LHCN-M2 (cell line): ENCODE results near the gene ZNF70. TPM values are rescaled to one million over a fixed set of nuclear protein-coding genes. Genes with fewer than 3 reads are reported as not detected.
"Not testable (repeated sequence)": the region's sequence is repeated elsewhere in the genome, so short reads cannot be mapped to it uniquely, and the experiment has no call there.

Experiments used
- DNase-seq: peaks from one replicate; pipeline ENCODE4 v3.0.0-alpha.2; 2012; ENCODE audit warnings: low read depth
- total RNA-seq: library from RNA; depleted of rRNA; stranded (reverse); fragments of >200 nt; gene quantifications from 2 replicates; pipeline ENCODE4 v1.2.3, GENCODE V29; 2014

The ZNF70 gene
- total RNA-seq, 1 experiment from 2014 or later = 2.2 TPM

DNA sequence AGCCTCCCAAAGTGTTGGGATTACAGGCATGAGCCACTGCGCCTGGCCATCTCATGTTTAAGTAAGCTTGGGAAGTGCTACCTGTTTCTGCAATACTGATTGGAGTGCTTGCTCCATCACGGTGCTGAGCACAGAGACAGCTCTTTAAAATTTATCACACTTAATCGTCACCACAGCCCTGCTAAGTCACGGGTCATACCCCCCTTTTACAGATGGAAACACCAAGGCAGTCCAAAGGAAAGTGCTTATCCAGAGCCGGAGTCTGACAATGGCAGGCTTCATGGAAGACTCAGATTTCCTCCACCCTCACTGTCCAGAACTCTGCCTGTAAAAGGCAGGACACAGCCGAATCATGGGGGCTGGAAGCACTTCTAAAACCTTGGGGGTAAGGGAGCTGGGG, 9.1 kb upstream of the ZNF70 start:
- DNase-seq = no peak

DNA sequence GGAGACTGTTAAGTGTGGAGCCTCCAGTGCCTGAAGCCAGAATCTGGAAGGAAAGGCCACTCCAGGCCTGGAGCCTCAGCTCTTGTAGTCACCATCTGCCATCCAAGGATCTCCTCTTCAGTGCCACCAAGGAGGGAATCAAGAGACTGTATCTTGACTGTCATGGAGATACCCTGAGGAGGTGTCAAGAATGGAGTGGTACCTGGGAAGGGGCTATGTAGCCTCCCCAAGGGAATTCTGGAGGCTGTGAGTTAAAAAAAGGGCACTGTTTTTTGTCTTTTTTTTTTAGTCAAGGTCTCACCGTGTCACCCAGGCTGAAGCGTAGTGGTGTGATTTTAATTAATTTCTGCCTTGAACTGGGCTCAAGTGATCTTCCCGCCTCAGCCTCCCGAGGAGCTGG, 8.7 kb upstream of the ZNF70 start:
- no peak for DNase-seq

GRCh38 chr22:23756891-23757290, 6.0 kb upstream of the ZNF70 start:
- no peak for DNase-seq

DNA sequence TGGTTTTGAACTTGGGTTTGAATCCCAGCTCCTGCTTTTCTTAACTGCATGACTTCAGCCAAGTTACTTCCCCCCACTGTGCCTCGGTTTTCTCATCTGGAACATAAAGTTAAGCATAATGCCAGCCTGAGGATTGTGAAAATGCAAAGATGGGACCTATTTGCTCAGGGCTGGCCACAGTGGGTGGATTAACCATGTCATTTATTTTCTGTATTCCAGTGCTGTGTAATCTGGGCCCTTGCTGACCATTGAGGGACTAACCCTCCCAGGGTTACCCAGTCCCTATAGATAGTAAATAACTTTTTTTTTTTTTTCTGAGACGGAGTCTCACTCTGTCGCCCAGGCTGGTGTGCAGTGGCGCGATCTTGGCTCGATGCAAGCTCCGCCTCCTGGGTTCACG, 4.8 kb upstream of the ZNF70 start:
- DNase-seq = no peak

- DNase-seq = no peak
Measured at GRCh38 chr22:23754980-23755636, 4.2 kb upstream of the ZNF70 start.

- DNase-seq = no peak
Measured at GRCh38 chr22:23754220-23754919, 3.5 kb upstream of the ZNF70 start, which contains the start of gene VPREB3. VPREB3 (minus strand) TSS chr22:23754425; CDS start chr22:23754363, 62 bp downstream.

DNA sequence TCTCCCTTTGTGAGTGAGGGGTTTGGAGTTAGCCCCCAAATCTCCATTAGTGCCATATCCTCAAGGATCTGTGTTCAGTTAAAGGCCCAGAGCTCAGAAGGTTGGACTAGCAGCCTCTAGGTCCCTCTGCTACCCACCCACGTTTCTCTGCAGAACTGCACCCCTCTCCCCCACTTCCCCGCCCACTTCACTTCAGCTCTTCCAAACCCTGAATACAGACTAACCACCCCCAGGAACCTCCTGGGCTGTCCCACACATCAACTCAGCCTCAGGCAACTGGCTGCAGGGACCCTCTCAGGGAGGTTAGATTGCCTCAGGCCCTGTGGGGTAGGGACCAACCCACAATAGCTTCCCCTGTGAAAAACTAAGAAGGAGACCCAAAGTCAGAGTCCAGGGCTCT, 2.5 kb upstream of the ZNF70 start:
- DNase-seq = no peak

GRCh38 chr22:23752750-23753149, 1.8 kb upstream of the ZNF70 start:
- no peak for DNase-seq

GRCh38 chr22:23752090-23752691, 1.3 kb upstream of the ZNF70 start:
- DNase-seq = no peak

GRCh38 chr22:23751441-23751996, 607 bp upstream of the ZNF70 start:
- no peak for DNase-seq

GRCh38 chr22:23750367-23750713, 572 bp downstream of the ZNF70 start:
- no peak for DNase-seq

- DNase-seq = no peak
Measured at GRCh38 chr22:23749841-23750301, 1.0 kb downstream of the ZNF70 start.

DNA sequence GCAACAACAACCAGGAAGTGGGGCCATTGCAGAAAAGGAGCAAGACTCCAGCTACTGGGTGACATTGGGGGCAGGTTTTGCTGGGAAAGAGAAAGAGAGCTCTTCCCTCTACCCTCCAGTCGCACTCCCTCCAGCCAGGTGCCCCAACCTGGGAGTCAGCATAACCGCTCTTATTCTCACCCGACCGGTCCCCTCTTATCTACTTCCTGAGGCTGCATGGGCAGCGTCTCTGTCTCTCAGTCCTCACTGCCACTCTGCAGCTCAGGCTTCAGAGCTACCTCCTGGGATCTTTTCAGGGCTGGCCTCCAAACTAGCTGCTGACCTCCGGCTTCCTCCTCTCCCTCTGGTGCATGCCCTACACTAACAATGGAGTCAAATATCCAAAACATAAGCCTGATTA, 5.1 kb downstream of the ZNF70 start:
- DNase-seq = no peak

DNA sequence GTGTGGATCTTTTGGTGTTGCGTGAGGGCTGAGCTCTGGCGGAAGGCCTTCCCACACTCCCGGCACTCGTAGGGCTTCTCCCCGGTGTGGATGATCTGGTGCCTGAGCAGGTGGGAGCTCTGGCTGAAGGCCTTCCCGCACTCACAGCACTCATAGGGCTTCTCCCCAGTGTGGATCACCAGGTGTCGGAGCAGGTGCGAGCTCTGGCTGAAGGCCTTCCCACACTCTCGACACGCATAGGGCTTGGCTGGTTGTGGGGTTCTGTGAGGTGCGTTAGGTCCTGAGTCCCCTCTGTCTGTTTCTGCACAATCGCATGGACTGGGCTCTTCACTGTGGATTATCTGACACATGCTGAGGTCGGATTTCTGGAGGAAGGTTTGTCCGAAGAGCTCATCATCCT, 6.4 kb downstream of the ZNF70 start:
- no peak for DNase-seq

DNA sequence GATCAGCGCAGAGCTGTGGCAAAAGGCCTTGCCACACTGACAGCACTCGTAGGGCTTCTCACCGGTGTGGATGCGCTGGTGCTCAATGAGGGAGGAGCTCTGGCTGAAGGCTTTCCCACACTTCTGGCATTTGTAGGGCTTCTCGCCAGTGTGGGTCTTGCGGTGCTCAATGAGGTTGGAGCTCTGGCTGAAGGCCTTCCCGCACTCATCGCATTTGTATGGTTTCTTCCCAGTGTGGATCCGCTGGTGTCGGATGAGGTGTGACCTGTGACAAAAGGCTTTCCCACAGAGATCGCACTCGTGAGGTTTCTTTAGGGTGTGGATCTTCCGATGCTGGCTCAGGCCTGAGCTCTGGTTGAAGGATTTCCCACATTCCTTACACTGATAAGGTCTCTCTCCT, 6.9 kb downstream of the ZNF70 start:
- no peak for DNase-seq

DNA sequence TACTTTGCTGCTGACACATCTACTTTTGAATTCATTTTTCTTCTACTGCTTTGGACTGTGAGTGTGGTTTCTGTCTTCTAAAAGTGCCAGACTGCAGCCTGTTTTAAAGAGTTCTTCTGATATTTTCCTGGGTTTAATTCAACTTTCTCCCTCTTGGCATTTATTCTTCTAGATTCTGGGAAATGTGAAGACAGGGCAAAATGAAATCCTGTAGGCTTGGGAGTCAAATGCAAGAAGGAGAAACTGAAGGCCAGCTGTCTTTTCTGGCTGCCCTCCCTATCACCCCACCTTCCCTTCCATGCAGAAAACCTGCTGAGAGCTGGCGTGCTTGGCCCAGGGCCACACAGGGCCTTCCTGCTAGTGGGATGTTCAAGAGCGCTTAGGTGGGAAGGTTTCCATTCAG, 7.6 kb downstream of the ZNF70 start:
- no peak for DNase-seq

- peak; percentile 31 for DNase-seq
Measured at GRCh38 chr22:23742505-23743264, 8.2 kb downstream of the ZNF70 start.

- no peak for DNase-seq
Measured at GRCh38 chr22:23737696-23738095, 13.2 kb downstream of the ZNF70 start.

GRCh38 chr22:23728108-23728507, 22.8 kb downstream of the ZNF70 start:
- not testable (repeated sequence) for DNase-seq

GRCh38 chr22:23722724-23723123, 28.2 kb downstream of the ZNF70 start:
- no peak for DNase-seq

DNA sequence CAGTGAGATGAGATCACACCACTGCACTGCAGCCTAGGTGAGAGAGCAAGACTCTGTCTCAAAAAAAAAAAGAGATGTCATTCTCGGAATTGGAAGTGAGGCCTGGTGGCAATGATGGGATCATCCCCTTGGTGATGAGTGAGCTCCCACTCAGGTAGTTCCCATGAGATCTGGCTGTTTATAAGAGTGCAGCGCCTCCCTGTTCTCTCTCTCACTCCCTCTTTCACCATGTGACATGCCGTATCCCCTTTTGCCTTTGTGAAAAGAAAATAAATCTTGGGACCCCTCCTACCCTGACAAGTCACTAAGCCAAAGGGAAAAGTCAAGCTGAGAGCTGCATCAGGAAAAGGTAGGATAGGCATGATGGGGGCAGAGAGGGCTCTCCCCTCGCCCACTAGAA, 28.8 kb downstream of the ZNF70 start:
- no peak for DNase-seq

DNA sequence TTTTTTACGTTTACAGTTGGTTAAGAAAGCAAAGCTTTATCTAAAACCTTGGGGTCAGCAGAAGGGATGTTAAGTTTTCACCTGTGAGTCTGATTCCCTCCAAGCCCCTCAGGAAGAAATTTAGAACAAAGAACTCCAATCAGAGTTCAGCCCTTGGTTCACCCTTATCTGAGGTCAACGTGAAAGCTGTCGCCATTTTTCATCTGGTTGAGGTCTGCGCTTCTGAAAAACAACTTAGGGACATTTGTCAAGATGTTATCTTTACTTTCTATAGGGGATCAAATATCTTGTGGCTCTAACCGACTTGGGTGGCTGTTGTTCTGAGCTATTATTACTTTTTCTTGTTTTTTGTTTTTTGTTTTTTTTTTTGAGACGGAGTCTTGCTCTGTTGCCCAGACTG, 30.1 kb downstream of the ZNF70 start:
- no peak for DNase-seq
